Activated CD4-positive, alpha-beta T cell treated with anti-CD3 and anti-CD28 coated beads, Interleukin-2, amount 10 ng/mL, durations not matched to agents 24 days and 14 days (primary cell): ENCODE measurements around the gene TNFRSF1B. TPM values are rescaled to one million over a fixed set of nuclear protein-coding genes. Genes with fewer than 3 reads are reported as not detected.
"Not testable (repeated sequence)": the region's sequence is repeated elsewhere in the genome, so short reads cannot be mapped to it uniquely, and the experiment has no call there.

Source experiments
- DNase-seq: peaks from one replicate; pipeline ENCODE4 v3.0.0; 2022
- H3K27ac Mint-ChIP-seq: one replicate; pipeline ENCODE4 v1.8.0; 2022; ENCODE audit warnings: mild to moderate bottlenecking, mixed read lengths
- H3K27me3 Mint-ChIP-seq: one replicate; pipeline ENCODE4 v1.8.0; 2022; ENCODE audit warnings: mixed read lengths
- H3K36me3 Mint-ChIP-seq: one replicate; pipeline ENCODE4 v1.8.0; 2022; ENCODE audit warnings: low read depth, mild to moderate bottlenecking, mixed read lengths
- H3K4me1 Mint-ChIP-seq: one replicate; pipeline ENCODE4 v1.8.0; 2021; ENCODE audit warnings: mixed read lengths
- H3K4me3 Mint-ChIP-seq: one replicate; pipeline ENCODE4 v1.8.0; 2022; ENCODE audit warnings: mild to moderate bottlenecking, moderate library complexity, mixed read lengths
- H3K9me3 Mint-ChIP-seq: one replicate; pipeline ENCODE4 v1.8.0; 2021; ENCODE audit warnings: mixed read lengths
- intact Hi-C: fragments of 100-400 bp; cut with micrococcal nuclease; formaldehyde crosslinking; loops from one replicate; pipeline ENCODE4 v1.15.1; 2023
- total RNA-seq: library from RNA; stranded (reverse); gene quantifications from 2 replicates; pipeline ENCODE4 v1.2.3, GENCODE V29; 2022

The TNFRSF1B gene
- total RNA-seq, 1 donor from 2014 or later: 145 TPM

GRCh38 chr1:12206238-12206637 is 39.4 kb downstream of the TNFRSF1B start:
- Mint-ChIP-seq H3K9me3 (no peaks in the 10 kb centered on the region), H3K4me1 (peaks cover 56% of the 10 kb centered on the region), H3K36me3 (peaks cover 53% of the 10 kb centered on the region), H3K27ac (peak overlapping the region; percentile 89), H3K4me3 (no peak overlapping the region), H3K27me3 (no peaks in the 10 kb centered on the region)
- intact Hi-C loops: no loop called here
- no peak for DNase-seq

- H3K36me3 Mint-ChIP-seq: peaks cover 51% of the 10 kb centered on the region
- intact Hi-C loops: no loop called here
- DNase-seq: no peak
- H3K27ac Mint-ChIP-seq: peak overlapping the region; percentile 59
- H3K4me1 Mint-ChIP-seq: peaks cover 50% of the 10 kb centered on the region
- no peak overlapping the region for H3K4me3 Mint-ChIP-seq
- no peaks in the 10 kb centered on the region for H3K27me3 Mint-ChIP-seq
- no peaks in the 10 kb centered on the region for H3K9me3 Mint-ChIP-seq
These were observed 40.1 kb downstream of the TNFRSF1B start for GRCh38 chr1:12206792-12207424.

- Mint-ChIP-seq H3K27ac (peak overlapping the region; percentile 59), H3K9me3 (no peaks in the 10 kb centered on the region), H3K4me1 (peaks cover 44% of the 10 kb centered on the region), H3K4me3 (no peak overlapping the region), H3K27me3 (peaks cover 1% of the 10 kb centered on the region), H3K36me3 (peaks cover 43% of the 10 kb centered on the region)
- intact Hi-C loops: loop anchor here (1.0 kb wide), 1 partner anchor 83 kb away; no protein-coding TSS in a partner anchor
- DNase-seq: no peak
These were observed 41.5 kb downstream of the TNFRSF1B start for GRCh38 chr1:12208271-12208670.

GRCh38 chr1:12208764-12209494 is 42.1 kb downstream of the TNFRSF1B start:
- no peak overlapping the region for H3K4me3 Mint-ChIP-seq
- peaks cover 38% of the 10 kb centered on the region for H3K4me1 Mint-ChIP-seq
- H3K27ac Mint-ChIP-seq: peak overlapping the region; percentile 59
- no peaks in the 10 kb centered on the region for H3K9me3 Mint-ChIP-seq
- peaks cover 2% of the 10 kb centered on the region for H3K27me3 Mint-ChIP-seq
- intact Hi-C loops: loop anchor here (1.0 kb wide), 1 partner anchor 84 kb away; no protein-coding TSS in a partner anchor
- peak; percentile 95 for DNase-seq
- peaks cover 39% of the 10 kb centered on the region for H3K36me3 Mint-ChIP-seq

GRCh38 chr1:12209495-12209832 is 42.7 kb downstream of the TNFRSF1B start:
- DNase-seq: no peak
- Mint-ChIP-seq H3K36me3 (peaks cover 33% of the 10 kb centered on the region), H3K4me3 (no peak overlapping the region), H3K27me3 (peaks cover 2% of the 10 kb centered on the region), H3K9me3 (no peaks in the 10 kb centered on the region), H3K4me1 (peaks cover 32% of the 10 kb centered on the region), H3K27ac (no peak overlapping the region)
- intact Hi-C loops: no loop called here

- no peak overlapping the region for H3K4me3 Mint-ChIP-seq
- H3K36me3 Mint-ChIP-seq: peaks cover 2% of the 10 kb centered on the region
- H3K27me3 Mint-ChIP-seq: peaks cover 9% of the 10 kb centered on the region
- no peak for DNase-seq
- no peaks in the 10 kb centered on the region for H3K9me3 Mint-ChIP-seq
- H3K27ac Mint-ChIP-seq: no peak overlapping the region
- intact Hi-C loops: no loop called here
- H3K4me1 Mint-ChIP-seq: peaks cover 5% of the 10 kb centered on the region
These were observed 48.5 kb downstream of the TNFRSF1B start for GRCh38 chr1:12215118-12215961.

- Mint-ChIP-seq H3K27ac (no peak overlapping the region), H3K9me3 (peaks cover 3% of the 10 kb centered on the region), H3K4me3 (no peak overlapping the region), H3K4me1 (no peaks in the 10 kb centered on the region), H3K36me3 (no peaks in the 10 kb centered on the region), H3K27me3 (peaks cover 9% of the 10 kb centered on the region)
- no peak for DNase-seq
- intact Hi-C loops: no loop called here
These were observed 53.0 kb downstream of the TNFRSF1B start for GRCh38 chr1:12219800-12220199.

- no peak overlapping the region for H3K4me3 Mint-ChIP-seq
- H3K27me3 Mint-ChIP-seq: peaks cover 7% of the 10 kb centered on the region
- H3K9me3 Mint-ChIP-seq: peaks cover 3% of the 10 kb centered on the region
- no peaks in the 10 kb centered on the region for H3K4me1 Mint-ChIP-seq
- intact Hi-C loops: no loop called here
- DNase-seq: no peak
- H3K27ac Mint-ChIP-seq: no peak overlapping the region
- H3K36me3 Mint-ChIP-seq: no peaks in the 10 kb centered on the region
These were observed 54.1 kb downstream of the TNFRSF1B start for GRCh38 chr1:12220890-12221289.

GRCh38 chr1:12222700-12223099 is 55.9 kb downstream of the TNFRSF1B start:
- not testable (repeated sequence) for H3K27me3 Mint-ChIP-seq, H3K36me3 Mint-ChIP-seq

GRCh38 chr1:12224092-12224491 is 57.3 kb downstream of the TNFRSF1B start:
- H3K27ac Mint-ChIP-seq, H3K9me3 Mint-ChIP-seq, intact Hi-C loops, H3K36me3 Mint-ChIP-seq, H3K4me1 Mint-ChIP-seq, H3K27me3 Mint-ChIP-seq, H3K4me3 Mint-ChIP-seq, DNase-seq: not testable (repeated sequence)

More at GRCh38 chr1:12222700-12223099, 55.9 kb downstream of the TNFRSF1B start:
- H3K9me3 Mint-ChIP-seq, H3K4me3 Mint-ChIP-seq, H3K4me1 Mint-ChIP-seq, intact Hi-C loops, H3K27ac Mint-ChIP-seq, DNase-seq: not testable (repeated sequence)

GRCh38 chr1:12228979-12229378 is 62.2 kb downstream of the TNFRSF1B start:
- intact Hi-C loops: loop anchor here (1.0 to 2.0 kb wide), 2 partner anchors 390 to 430 kb away; no protein-coding TSS in a partner anchor
- DNase-seq: no peak
- peaks cover 6% of the 10 kb centered on the region for H3K4me1 Mint-ChIP-seq
- no peaks in the 10 kb centered on the region for H3K36me3 Mint-ChIP-seq
- H3K4me3 Mint-ChIP-seq: no peak overlapping the region
- peaks cover 8% of the 10 kb centered on the region for H3K27me3 Mint-ChIP-seq
- H3K9me3 Mint-ChIP-seq: no peaks in the 10 kb centered on the region
- no peak overlapping the region for H3K27ac Mint-ChIP-seq

GRCh38 chr1:12229386-12229834 is 62.6 kb downstream of the TNFRSF1B start:
- Mint-ChIP-seq H3K27ac (no peak overlapping the region), H3K4me1 (peaks cover 8% of the 10 kb centered on the region), H3K9me3 (no peaks in the 10 kb centered on the region), H3K4me3 (peak overlapping the region; percentile 56), H3K36me3 (no peaks in the 10 kb centered on the region), H3K27me3 (peaks cover 6% of the 10 kb centered on the region)
- intact Hi-C loops: loop anchor here (1.0 to 2.0 kb wide), 2 partner anchors 390 to 429 kb away; no protein-coding TSS in a partner anchor
- DNase-seq: no peak

GRCh38 chr1:12229835-12230548 is 63.2 kb downstream of the TNFRSF1B start, which contains the start of gene VPS13D:
Gene VPS13D (plus strand): TSS chr1:12230030. CDS start chr1:12234267, 4,237 bp downstream.
- intact Hi-C loops: loop anchor here (1.0 to 2.0 kb wide), 2 partner anchors 389 to 429 kb away; no protein-coding TSS in a partner anchor
- peaks cover 3% of the 10 kb centered on the region for H3K36me3 Mint-ChIP-seq
- peaks cover 8% of the 10 kb centered on the region for H3K4me1 Mint-ChIP-seq
- peak; percentile 96 for DNase-seq
- no peaks in the 10 kb centered on the region for H3K9me3 Mint-ChIP-seq
- H3K4me3 Mint-ChIP-seq: peak within 1 kb of the TSS; percentile 87
- H3K27ac Mint-ChIP-seq: peak within 1 kb of the TSS; percentile 37
- H3K27me3 Mint-ChIP-seq: peaks cover 4% of the 10 kb centered on the region
